Fibroblast of the aortic adventitia (primary cell): ENCODE results near the gene TAOK1. TPM values are rescaled to one million over a fixed set of nuclear protein-coding genes. Genes with fewer than 3 reads are reported as not detected.

Source experiments
- DNase-seq: peaks from one replicate; pipeline ENCODE4 v3.0.0-alpha.2; 2010; ENCODE audit warnings: low read depth
- H3K4me3 ChIP-seq: 2 replicates; pipeline ENCODE4 v1.5.1; 2011; ENCODE audit warnings: low read depth, mild to moderate bottlenecking, control low read depth, low read length, moderate library complexity
- CTCF ChIP-seq: IDR thresholded peaks from 2 replicates; pipeline ENCODE4 v1.5.1; 2011; ENCODE audit warnings: mild to moderate bottlenecking, low read length, control low read depth, inconsistent platforms; ENCODE audit not compliant: insufficient read depth
- total RNA-seq: library from RNA; depleted of rRNA; stranded (reverse); fragments of >200 nt; gene quantifications from 2 replicates; pipeline ENCODE4 v1.2.3, GENCODE V29; 2012; ENCODE audit warnings: low replicate concordance

TAOK1 gene
- total RNA-seq, 1 donor, result 71.8 TPM

- no peak overlapping the region for H3K4me3 ChIP-seq
- TF ChIP-seq CTCF, result no peak
- no peak for DNase-seq
Observed at GRCh38 chr17:29483503-29483902, 93.3 kb downstream of the TAOK1 start.

GRCh38 chr17:29495011-29495410, 104.8 kb downstream of the TAOK1 start:
- no peak overlapping the region for H3K4me3 ChIP-seq
- TF ChIP-seq CTCF, result no peak
- peak; percentile 23 for DNase-seq

- no peak overlapping the region for H3K4me3 ChIP-seq
- TF ChIP-seq CTCF, result no peak
- DNase-seq, result peak; percentile 24
Observed at GRCh38 chr17:29504711-29505110, 114.5 kb downstream of the TAOK1 start.

DNA sequence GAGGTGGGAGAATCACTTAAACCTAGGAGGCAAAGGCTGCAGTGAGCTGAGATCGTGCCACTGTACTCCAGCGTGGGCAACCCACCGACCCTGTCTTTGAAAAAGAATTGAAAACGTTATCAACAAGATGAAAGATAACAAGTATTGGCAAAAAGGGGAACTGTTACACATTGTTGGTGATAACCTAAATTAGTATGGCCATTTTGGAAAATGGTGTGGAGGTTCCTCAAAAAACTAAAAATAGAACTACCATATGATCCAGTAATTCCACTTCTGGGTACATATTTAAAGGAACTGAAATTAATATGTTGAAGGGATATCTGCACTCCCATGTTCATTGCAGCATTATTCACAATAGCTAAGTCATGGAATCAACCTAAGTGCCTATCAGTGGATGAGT, 115.7 kb downstream of the TAOK1 start:
- H3K4me3 ChIP-seq, result no peak overlapping the region
- no peak for TF ChIP-seq CTCF
- DNase-seq, result no peak

GRCh38 chr17:29510953-29511352, 120.8 kb downstream of the TAOK1 start:
- no peak overlapping the region for H3K4me3 ChIP-seq
- no peak for TF ChIP-seq CTCF
- no peak for DNase-seq

DNA sequence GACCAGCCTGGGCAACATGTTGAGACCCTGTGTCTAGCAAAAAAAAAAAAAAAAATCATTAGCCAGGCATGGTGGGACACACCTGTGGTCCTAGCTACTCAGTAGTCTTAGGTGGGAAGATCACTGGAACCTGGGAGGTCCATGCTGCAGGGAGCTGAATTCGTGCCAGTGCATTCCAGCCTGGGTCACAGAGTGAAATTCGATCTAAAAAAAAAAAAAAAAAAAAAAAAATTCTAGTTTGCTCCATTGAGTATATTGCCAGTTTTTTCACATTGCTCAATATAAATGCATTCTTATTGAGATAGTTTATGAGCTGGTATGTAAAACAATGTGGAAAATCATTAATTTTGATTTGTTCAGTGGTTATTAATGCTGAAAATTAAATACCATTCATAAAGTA, 124.6 kb downstream of the TAOK1 start:
- TF ChIP-seq CTCF, result no peak
- no peak overlapping the region for H3K4me3 ChIP-seq
- DNase-seq, result peak; percentile 23

DNA sequence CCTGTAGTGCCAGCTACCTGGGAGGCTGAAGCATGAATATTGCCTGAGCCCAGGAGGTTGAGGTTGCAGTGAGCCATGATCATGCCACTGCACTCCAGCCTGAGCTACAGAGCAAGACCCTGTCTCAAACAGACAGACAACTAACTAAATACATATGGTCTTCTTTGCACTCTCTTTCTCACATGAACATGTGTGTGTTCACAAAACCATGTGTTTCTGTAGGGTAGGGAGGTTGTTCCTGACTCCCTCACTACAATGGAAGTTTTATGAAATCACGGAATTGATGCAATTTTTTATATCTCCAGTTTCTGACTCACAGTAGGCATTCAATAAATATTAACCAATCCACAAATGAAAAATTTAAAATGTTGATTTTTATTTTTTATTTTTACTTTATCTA, 128.2 kb downstream of the TAOK1 start:
- H3K4me3 ChIP-seq, result no peak overlapping the region
- TF ChIP-seq CTCF, result no peak
- no peak for DNase-seq
